NCI-H460 (cell line): ENCODE measurements around the gene FSIP1. TPM values are rescaled to one million over a fixed set of nuclear protein-coding genes. Genes with fewer than 3 reads are reported as not detected.

Source experiments
- DNase-seq: peaks from one replicate; pipeline ENCODE4 v3.0.0-alpha.2; 2016; ENCODE audit warnings: low read depth; ENCODE audit errors: extremely low read depth
- total RNA-seq: library from RNA; depleted of rRNA; stranded (reverse); fragments of >200 nt; shearing (Covaris generic); gene quantifications from 2 replicates; pipeline ENCODE4 v1.2.3, GENCODE V29; 2014

Gene FSIP1
- total RNA-seq, 1 experiment from 2014 or later = 0.52 TPM

GRCh38 chr15:39692356-39693327, 90.0 kb downstream of the FSIP1 start:
- DNase-seq = no peak

GRCh38 chr15:39690881-39691634, 91.6 kb downstream of the FSIP1 start:
- no peak for DNase-seq

GRCh38 chr15:39687965-39688364, 94.7 kb downstream of the FSIP1 start:
- no peak for DNase-seq

- DNase-seq = peak; percentile 46
These were observed 96.5 kb downstream of the FSIP1 start for GRCh38 chr15:39685999-39686613.

- DNase-seq = no peak
These were observed 97.3 kb downstream of the FSIP1 start for GRCh38 chr15:39685367-39685766.

GRCh38 chr15:39684233-39684632, 98.4 kb downstream of the FSIP1 start:
- no peak for DNase-seq

GRCh38 chr15:39682366-39682765, 100.3 kb downstream of the FSIP1 start:
- no peak for DNase-seq

GRCh38 chr15:39680868-39681267, 101.8 kb downstream of the FSIP1 start:
- DNase-seq = no peak

GRCh38 chr15:39672666-39673065, 110.0 kb downstream of the FSIP1 start:
- no peak for DNase-seq

- no peak for DNase-seq
These were observed 110.5 kb downstream of the FSIP1 start for GRCh38 chr15:39672184-39672583.

GRCh38 chr15:39670687-39671086, 112.0 kb downstream of the FSIP1 start:
- DNase-seq = no peak

GRCh38 chr15:39669661-39670060, 113.0 kb downstream of the FSIP1 start:
- DNase-seq = no peak

GRCh38 chr15:39669241-39669640, 113.4 kb downstream of the FSIP1 start:
- no peak for DNase-seq

GRCh38 chr15:39668457-39668856, 114.2 kb downstream of the FSIP1 start:
- DNase-seq = no peak

- no peak for DNase-seq
These were observed 115.1 kb downstream of the FSIP1 start for GRCh38 chr15:39667382-39668127.

GRCh38 chr15:39666677-39667076, 116.0 kb downstream of the FSIP1 start:
- no peak for DNase-seq

- no peak for DNase-seq
These were observed 116.9 kb downstream of the FSIP1 start for GRCh38 chr15:39665629-39666250.

GRCh38 chr15:39663704-39664250, 118.9 kb downstream of the FSIP1 start:
- DNase-seq = no peak

GRCh38 chr15:39661776-39662175, 120.9 kb downstream of the FSIP1 start:
- no peak for DNase-seq

GRCh38 chr15:39658740-39659139, 123.9 kb downstream of the FSIP1 start:
- DNase-seq = no peak
